ENCODE data around the gene CALM3.
"Not testable (repeated sequence)": the region's sequence is repeated elsewhere in the genome, so short reads cannot be mapped to it uniquely, and the experiment has no call there.

- TF ChIP-seq CTCF (conservative IDR thresholded peaks at IDR 0.05 in 1 of 2, IDR thresholded peaks at IDR 0.05 in 1 of 2; ENCODE audit: extremely low read depth in 1 of 2, insufficient read depth in 1 of 2, low read depth in 1 of 2, low read length in 2 of 2); EZH2 (IDR thresholded peaks at IDR 0.05; ENCODE audit: borderline replicate concordance, low read length): not testable (repeated sequence)
These were observed 44.7 kb upstream of the CALM3 start for GRCh38 chr19:46556471-46556870.

All from mammary epithelial cell (primary cell).